Natural killer cell (primary cell): Measurements from ENCODE around the gene LINGO1. TPM values are rescaled to one million over a fixed set of nuclear protein-coding genes. Genes with fewer than 3 reads are reported as not detected.

ENCODE experiments used
- ATAC-seq, 3 donors: fragments of 150-1000 bp in 2 of 3; fragments of 200-7000 bp in 1 of 3; cut with Tn5 transposase; 1 replicate in 1 of 3; 2 replicates in 2 of 3; pipeline ENCODE4 v1.10.0; 2021; ENCODE audit warnings: mild to moderate bottlenecking in 2 of 3, moderate library complexity in 2 of 3
- DNase-seq, 2 donors: peaks; one replicate each; pipeline versions ENCODE4 v3.0.0 to v3.0.0-alpha.2; 2013 to 2021; ENCODE audit warnings: mixed read lengths in 1 of 2
- H3K27ac ChIP-seq: one replicate; pipeline ENCODE4 v1.5.1; 2013; ENCODE audit warnings: mild to moderate bottlenecking, low read length
- H3K27me3 ChIP-seq: one replicate; pipeline ENCODE4 v1.6.1; 2013; ENCODE audit warnings: low read length; ENCODE audit not compliant: control insufficient read depth, insufficient read depth
- H3K36me3 ChIP-seq: one replicate; pipeline ENCODE4 v1.6.1; 2013; ENCODE audit warnings: low read length; ENCODE audit not compliant: control insufficient read depth, insufficient read depth
- H3K4me1 ChIP-seq: one replicate; pipeline ENCODE4 v1.6.1; 2013; ENCODE audit warnings: low read length; ENCODE audit not compliant: control insufficient read depth, insufficient read depth
- H3K4me3 ChIP-seq: one replicate; pipeline ENCODE4 v1.5.1; 2013; ENCODE audit warnings: low read length
- H3K9me3 ChIP-seq: one replicate; pipeline ENCODE4 v1.6.1; 2013; ENCODE audit warnings: low read length; ENCODE audit not compliant: control insufficient read depth, insufficient read depth
- H3K27ac Mint-ChIP-seq, 2 donors: one replicate each; pipeline ENCODE4 v1.8.0; 2022; ENCODE audit warnings: mild to moderate bottlenecking in 2 of 2, mixed read lengths in 2 of 2, moderate library complexity in 1 of 2
- H3K27me3 Mint-ChIP-seq, 2 donors: one replicate each; pipeline ENCODE4 v1.8.0; 2022; ENCODE audit warnings: low read depth in 2 of 2, mixed read lengths in 2 of 2
- H3K36me3 Mint-ChIP-seq: one replicate; pipeline ENCODE4 v1.8.0; 2022; ENCODE audit warnings: mixed read lengths
- H3K4me1 Mint-ChIP-seq, 2 donors: one replicate each; pipeline ENCODE4 v1.8.0; 2022; ENCODE audit warnings: mixed read lengths in 2 of 2
- H3K4me3 Mint-ChIP-seq: one replicate; pipeline ENCODE4 v1.8.0; 2022; ENCODE audit warnings: mild to moderate bottlenecking, moderate library complexity, mixed read lengths
- H3K9me3 Mint-ChIP-seq, 2 donors: one replicate each; pipeline ENCODE4 v1.8.0; 2022; ENCODE audit warnings: mixed read lengths in 2 of 2
- CTCF ChIP-seq: fragments of 200-600 bp; IDR thresholded peaks from one replicate; pipeline ENCODE4 v1.8.0; 2022; ENCODE audit warnings: antibody characterized with exemption
- WGBS: methylation state at CpG from one replicate; pipeline ENCODE4 v1.1.7; 2013; ENCODE audit warnings: missing lambda C conversion rate; ENCODE audit not compliant: insufficient coverage; 5-methylcytosine and 5-hydroxymethylcytosine counted together
- intact Hi-C: fragments of 100-400 bp; cut with micrococcal nuclease; formaldehyde crosslinking; loops from one replicate; pipeline ENCODE4 v1.14.2; 2022
- total RNA-seq, 4 donors: library from RNA; stranded (reverse); fragments of 120-200 nt in 1 of 4; gene quantifications; one replicate each; pipeline versions ENCODE4 v1.2.3 to v1.2.4, GENCODE V29; 2013 to 2022

The LINGO1 gene
- total RNA-seq, 3 donors from 2014 or later (not counting 1 experiment from before 2014, with no cell fraction given) = not detected

GRCh38 chr15:77653832-77654480 is 21.2 kb upstream of the LINGO1 start:
- intact Hi-C loops = no loop called here
- no peak overlapping the region for H3K4me3 ChIP-seq

GRCh38 chr15:77650265-77650664 is 17.6 kb upstream of the LINGO1 start:
- no peak overlapping the region for H3K27ac ChIP-seq
- no peak for DNase-seq
- no peaks in the 10 kb centered on the region for H3K36me3 ChIP-seq
- 70% methylated on average over 2 of the region's 2 CpGs for WGBS
- no peaks in the 10 kb centered on the region for H3K4me1 Mint-ChIP-seq
- TF ChIP-seq CTCF = no peak
- no peaks in the 10 kb centered on the region for H3K27me3 ChIP-seq
- no peak overlapping the region for H3K27ac Mint-ChIP-seq
- no peak overlapping the region for H3K4me3 Mint-ChIP-seq
- H3K36me3 Mint-ChIP-seq = no peaks in the 10 kb centered on the region
- H3K4me3 ChIP-seq = no peak overlapping the region
- H3K4me1 ChIP-seq = no peaks in the 10 kb centered on the region
- ATAC-seq = no peak
- H3K9me3 Mint-ChIP-seq = no peaks in the 10 kb centered on the region
- H3K27me3 Mint-ChIP-seq = peaks cover 8 to 27% of the 10 kb centered on the region in 2 donors
- H3K9me3 ChIP-seq = no peaks in the 10 kb centered on the region
- intact Hi-C loops = no loop called here

More at GRCh38 chr15:77653832-77654480, 21.2 kb upstream of the LINGO1 start:
- no peaks in the 10 kb centered on the region for H3K9me3 ChIP-seq
- TF ChIP-seq CTCF = no peak
- no peaks in the 10 kb centered on the region for H3K4me1 ChIP-seq
- Mint-ChIP-seq H3K27ac (no peak overlapping the region), H3K36me3 (no peaks in the 10 kb centered on the region), H3K9me3 (no peaks in the 10 kb centered on the region), H3K4me1 (no peaks in the 10 kb centered on the region), H3K4me3 (no peak overlapping the region), H3K27me3 (peaks cover 12 to 30% of the 10 kb centered on the region in 2 donors)
- H3K36me3 ChIP-seq = no peaks in the 10 kb centered on the region
- no peak overlapping the region for H3K27ac ChIP-seq
- no peaks in the 10 kb centered on the region for H3K27me3 ChIP-seq
- 87% methylated on average over 4 of the region's 4 CpGs for WGBS
- DNase-seq (no peak), ATAC-seq (no peak)

GRCh38 chr15:77649610-77650009 is 16.9 kb upstream of the LINGO1 start:
- H3K4me1 ChIP-seq = no peaks in the 10 kb centered on the region
- TF ChIP-seq CTCF = no peak
- no peaks in the 10 kb centered on the region for H3K27me3 ChIP-seq
- H3K9me3 ChIP-seq = no peaks in the 10 kb centered on the region
- H3K36me3 ChIP-seq = no peaks in the 10 kb centered on the region
- H3K27ac ChIP-seq = no peak overlapping the region
- H3K9me3 Mint-ChIP-seq = no peaks in the 10 kb centered on the region
- H3K27me3 Mint-ChIP-seq = peaks cover 4 to 20% of the 10 kb centered on the region in 2 donors
- H3K36me3 Mint-ChIP-seq = no peaks in the 10 kb centered on the region
- intact Hi-C loops = no loop called here
- H3K4me3 Mint-ChIP-seq = no peak overlapping the region
- ATAC-seq = no peak
- DNase-seq = no peak
- 33% methylated on average over 1 of the region's 3 CpGs for WGBS
- no peaks in the 10 kb centered on the region for H3K4me1 Mint-ChIP-seq
- no peak overlapping the region for H3K27ac Mint-ChIP-seq
- no peak overlapping the region for H3K4me3 ChIP-seq

GRCh38 chr15:77649017-77649416 is 16.3 kb upstream of the LINGO1 start:
- intact Hi-C loops = no loop called here
- no peaks in the 10 kb centered on the region for H3K9me3 ChIP-seq
- Mint-ChIP-seq H3K4me3 (no peak overlapping the region), H3K9me3 (no peaks in the 10 kb centered on the region), H3K36me3 (no peaks in the 10 kb centered on the region), H3K4me1 (no peaks in the 10 kb centered on the region), H3K27me3 (peaks cover 3 to 20% of the 10 kb centered on the region in 2 donors), H3K27ac (no peak overlapping the region)
- ATAC-seq (no peak), DNase-seq (no peak)
- no peaks in the 10 kb centered on the region for H3K4me1 ChIP-seq
- no peak overlapping the region for H3K27ac ChIP-seq
- H3K36me3 ChIP-seq = no peaks in the 10 kb centered on the region
- no peak overlapping the region for H3K4me3 ChIP-seq
- H3K27me3 ChIP-seq = no peaks in the 10 kb centered on the region
- 83% methylated on average over 6 of the region's 6 CpGs for WGBS
- no peak for TF ChIP-seq CTCF
